ENCODE measurements around the gene RGMB. TPM values are rescaled to one million over a fixed set of nuclear protein-coding genes. Genes with fewer than 3 reads are reported as not detected.
A peak's percentile ranks its signal among the peaks of the same experiment; 100 is the strongest.

The RGMB gene
- polyA plus RNA-seq, 4 donors: 3.2 to 60.0 (median 29.7) TPM

DNA sequence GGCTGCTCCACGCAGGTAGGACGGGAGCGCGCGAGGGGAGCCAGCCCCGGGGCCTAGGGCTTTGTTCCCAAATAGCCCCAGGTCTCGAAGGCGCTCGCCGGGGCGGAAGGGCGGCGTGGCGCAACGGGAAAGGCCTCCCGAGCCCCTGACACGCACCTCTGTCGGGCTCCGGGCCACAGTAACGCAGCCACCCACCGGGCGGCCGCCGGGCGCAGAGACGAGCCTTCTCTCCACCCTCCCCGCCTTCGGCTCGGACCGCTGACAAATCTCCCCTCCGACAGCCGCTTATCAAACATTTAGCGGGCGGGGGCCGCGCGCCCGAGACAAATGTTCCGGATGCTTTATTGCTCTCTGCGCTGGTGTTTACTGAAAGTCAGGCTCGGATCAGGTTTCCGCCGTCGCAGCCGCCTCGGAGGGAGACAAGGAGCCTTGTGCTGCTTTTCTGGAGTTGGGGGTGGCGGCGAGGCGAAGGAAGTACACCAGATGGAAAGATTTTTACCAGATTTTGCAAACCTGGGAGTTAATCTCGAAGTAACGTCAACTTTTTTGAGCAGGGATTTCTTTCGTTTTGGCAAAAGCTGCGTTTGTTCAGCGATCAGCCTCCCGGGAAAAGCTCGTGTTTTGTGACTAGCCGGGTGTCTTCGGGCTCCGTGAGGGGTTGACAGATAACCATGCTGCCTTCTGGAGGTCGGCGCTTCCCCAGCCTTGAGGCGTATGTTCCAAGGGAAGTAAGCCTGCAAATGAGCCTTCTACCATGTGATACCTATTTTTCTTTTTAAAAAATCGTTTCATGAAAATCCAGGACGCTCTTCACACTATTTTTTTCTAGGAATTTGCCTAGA lies 950 bp downstream of the RGMB start:
- Histone ChIP-seq H3K4me1 (ENCODE audit: control insufficient read depth in 3 of 3, insufficient read depth in 2 of 3, low read depth in 1 of 3, low read length in 2 of 3) (peaks cover 0 to 7% (median 5%) of the 10 kb centered on the region in 3 donors), H3K4me3 (ENCODE audit: low read depth in 1 of 3, low read length in 3 of 3) (peak overlapping the region; percentile 79 to 99 (median 95)), H3K27me3 (ENCODE audit: control insufficient read depth in 3 of 3, insufficient read depth in 3 of 3, low read length in 3 of 3) (no peaks in the 10 kb centered on the region), H3K36me3 (ENCODE audit: control insufficient read depth in 3 of 3, insufficient read depth in 2 of 3, low read depth in 1 of 3, low read length in 3 of 3) (peaks cover 0 to 9% (median 0%) of the 10 kb centered on the region in 3 donors), H3K27ac (ENCODE audit: low read depth in 1 of 3, low read length in 2 of 3) (peak overlapping the region; percentile 75 to 98 (median 96)), H3K9me3 (ENCODE audit: control insufficient read depth in 2 of 2, insufficient read depth in 1 of 2, low read depth in 1 of 2, low read length in 1 of 2) (no peaks in the 10 kb centered on the region)
- FAIRE-seq (no peak), DNase-seq (peak; percentile 74 to 85)
- WGBS, 3 donors: 0 to 1% (median 1%) methylated on average over 62 to 64 of the region's 64 CpGs

DNA sequence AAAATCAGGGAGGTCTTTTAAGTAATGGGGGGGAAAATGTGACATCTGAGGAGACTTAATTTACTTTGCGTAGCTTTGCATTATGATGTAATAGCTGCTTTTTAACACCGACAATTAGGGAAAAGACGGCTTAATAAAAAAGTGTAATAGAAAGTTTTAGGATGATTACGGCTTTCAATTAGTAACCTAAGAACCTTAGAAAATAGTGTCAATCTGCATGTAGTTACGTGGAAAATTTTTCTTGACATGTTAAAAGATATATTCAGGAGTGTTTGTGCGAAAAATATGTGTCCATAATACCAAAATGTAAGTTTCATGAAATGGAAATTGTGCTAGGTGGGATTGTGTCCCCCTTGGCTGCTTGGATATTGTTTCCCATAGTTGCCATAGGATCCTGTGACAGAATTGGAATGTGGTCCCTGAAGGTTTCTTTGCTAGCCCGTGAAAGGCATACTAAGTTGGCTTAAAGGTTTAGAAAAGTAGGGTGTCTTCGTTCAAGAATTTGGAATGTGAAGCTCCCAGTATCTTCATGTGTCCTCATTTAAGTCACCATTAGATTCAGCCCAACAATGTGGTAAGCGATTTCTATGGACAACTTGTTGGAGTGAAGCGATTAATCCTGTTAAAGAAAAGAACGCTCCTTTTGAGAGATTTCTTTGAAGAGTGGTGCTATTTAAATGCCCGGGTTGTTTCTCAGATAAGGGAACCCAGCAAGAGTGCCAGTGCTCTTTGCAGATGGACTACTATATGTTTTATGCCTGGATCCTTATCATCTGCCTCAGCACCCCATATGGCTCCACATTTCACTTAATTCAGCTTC lies 2.0 kb downstream of the RGMB start:
- FAIRE-seq: no peak
- 13 to 50% (median 32%) methylated on average over 12 of the region's 12 CpGs for WGBS, 3 donors
- Histone ChIP-seq H3K27ac (ENCODE audit: low read depth in 1 of 3, low read length in 2 of 3) (peak overlapping the region in 1 of 3 donors; percentile 75), H3K36me3 (ENCODE audit: control insufficient read depth in 3 of 3, insufficient read depth in 2 of 3, low read depth in 1 of 3, low read length in 3 of 3) (peaks cover 0 to 13% (median 0%) of the 10 kb centered on the region in 3 donors), H3K27me3 (ENCODE audit: control insufficient read depth in 3 of 3, insufficient read depth in 3 of 3, low read length in 3 of 3) (no peaks in the 10 kb centered on the region), H3K4me1 (ENCODE audit: control insufficient read depth in 3 of 3, insufficient read depth in 2 of 3, low read depth in 1 of 3, low read length in 2 of 3) (peaks cover 0 to 12% (median 8%) of the 10 kb centered on the region in 3 donors), H3K9me3 (ENCODE audit: control insufficient read depth in 2 of 2, insufficient read depth in 1 of 2, low read depth in 1 of 2, low read length in 1 of 2) (no peaks in the 10 kb centered on the region), H3K4me3 (ENCODE audit: low read depth in 1 of 3, low read length in 3 of 3) (peak overlapping the region; percentile 35 to 99 (median 79))
- DNase-seq: peak in 1 of 2 donors; percentile 27

DNA sequence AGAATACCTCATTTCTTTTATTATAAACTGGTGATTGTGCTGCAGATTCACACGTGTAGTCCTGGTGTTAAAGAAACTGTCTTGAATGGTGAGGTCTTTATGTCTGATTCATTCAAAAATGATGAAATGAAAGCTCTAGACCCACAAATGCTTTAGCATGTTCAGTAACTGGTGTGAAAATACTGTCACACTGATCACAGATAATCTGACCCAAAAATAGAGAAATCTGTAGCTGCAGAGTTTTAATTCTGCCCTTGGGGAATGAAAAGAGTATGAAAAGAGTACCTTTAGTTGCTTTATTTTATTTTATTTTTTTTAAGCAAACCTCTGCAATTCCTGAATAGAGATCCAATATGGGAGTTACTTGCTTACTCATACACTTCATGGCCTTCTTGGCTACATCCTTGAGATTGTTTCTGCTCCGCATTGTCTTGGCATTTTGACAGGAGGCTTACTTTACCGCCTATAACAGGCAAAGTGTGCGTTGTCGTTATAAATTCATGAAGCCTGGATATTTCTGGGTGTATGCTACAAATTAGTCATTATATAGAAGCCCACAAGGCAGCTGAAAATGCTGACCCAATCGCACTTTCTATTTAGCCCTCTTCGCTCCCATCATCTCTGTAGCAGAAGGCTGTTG lies 2.7 kb downstream of the RGMB start:
- Histone ChIP-seq H3K4me3 (ENCODE audit: low read depth in 1 of 3, low read length in 3 of 3) (peak overlapping the region in 2 of 3 donors; percentile 79 to 99), H3K36me3 (ENCODE audit: control insufficient read depth in 3 of 3, insufficient read depth in 2 of 3, low read depth in 1 of 3, low read length in 3 of 3) (peaks cover 0 to 13% (median 0%) of the 10 kb centered on the region in 3 donors), H3K27me3 (ENCODE audit: control insufficient read depth in 3 of 3, insufficient read depth in 3 of 3, low read length in 3 of 3) (no peaks in the 10 kb centered on the region), H3K4me1 (ENCODE audit: control insufficient read depth in 3 of 3, insufficient read depth in 2 of 3, low read depth in 1 of 3, low read length in 2 of 3) (peaks cover 0 to 15% (median 8%) of the 10 kb centered on the region in 3 donors), H3K9me3 (ENCODE audit: control insufficient read depth in 2 of 2, insufficient read depth in 1 of 2, low read depth in 1 of 2, low read length in 1 of 2) (no peaks in the 10 kb centered on the region), H3K27ac (ENCODE audit: low read depth in 1 of 3, low read length in 2 of 3) (peak overlapping the region in 1 of 3 donors; percentile 75)
- FAIRE-seq: no peak
- peak; percentile 38 to 46 for DNase-seq
- 13 to 46% (median 30%) methylated on average over 7 of the region's 7 CpGs for WGBS, 3 donors

DNA sequence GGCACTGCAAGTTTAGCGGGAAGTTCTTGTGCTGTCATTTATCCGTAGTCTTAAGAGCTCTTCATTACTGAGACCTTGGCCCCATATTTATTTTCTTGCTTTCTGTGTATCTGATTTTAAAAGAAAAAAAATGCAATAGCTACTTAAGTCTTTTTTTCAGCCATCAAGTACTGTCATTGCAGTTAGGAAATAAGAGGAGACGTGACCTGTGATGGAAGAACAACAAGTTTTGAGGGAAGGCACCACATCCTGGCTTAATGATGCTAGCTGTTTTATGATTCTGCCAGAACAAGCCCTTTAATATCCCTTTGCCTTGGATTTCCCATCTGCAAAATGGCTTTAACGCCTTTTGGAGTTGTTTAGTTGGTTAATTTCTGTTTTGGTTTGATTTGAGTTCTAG lies 3.8 kb downstream of the RGMB start:
- DNase-seq: peak in 1 of 2 donors; percentile 12
- H3K36me3 ChIP-seq (ENCODE audit: control insufficient read depth in 3 of 3, insufficient read depth in 2 of 3, low read depth in 1 of 3, low read length in 3 of 3): peaks cover 0 to 13% (median 0%) of the 10 kb centered on the region in 3 donors
- peak overlapping the region in 2 of 3 donors; percentile 5 to 79 for H3K4me3 ChIP-seq (ENCODE audit: low read depth in 1 of 3, low read length in 3 of 3)
- H3K27ac ChIP-seq (ENCODE audit: low read depth in 1 of 3, low read length in 2 of 3): no peak overlapping the region
- no peak for FAIRE-seq
- H3K4me1 ChIP-seq (ENCODE audit: control insufficient read depth in 3 of 3, insufficient read depth in 2 of 3, low read depth in 1 of 3, low read length in 2 of 3): peaks cover 0 to 14% (median 8%) of the 10 kb centered on the region in 3 donors
- H3K9me3 ChIP-seq (ENCODE audit: control insufficient read depth in 2 of 2, insufficient read depth in 1 of 2, low read depth in 1 of 2, low read length in 1 of 2): no peaks in the 10 kb centered on the region
- WGBS, 3 donors: 19 to 63% (median 38%) methylated on average over 4 of the region's 4 CpGs
- no peaks in the 10 kb centered on the region for H3K27me3 ChIP-seq (ENCODE audit: control insufficient read depth in 3 of 3, insufficient read depth in 3 of 3, low read length in 3 of 3)

DNA sequence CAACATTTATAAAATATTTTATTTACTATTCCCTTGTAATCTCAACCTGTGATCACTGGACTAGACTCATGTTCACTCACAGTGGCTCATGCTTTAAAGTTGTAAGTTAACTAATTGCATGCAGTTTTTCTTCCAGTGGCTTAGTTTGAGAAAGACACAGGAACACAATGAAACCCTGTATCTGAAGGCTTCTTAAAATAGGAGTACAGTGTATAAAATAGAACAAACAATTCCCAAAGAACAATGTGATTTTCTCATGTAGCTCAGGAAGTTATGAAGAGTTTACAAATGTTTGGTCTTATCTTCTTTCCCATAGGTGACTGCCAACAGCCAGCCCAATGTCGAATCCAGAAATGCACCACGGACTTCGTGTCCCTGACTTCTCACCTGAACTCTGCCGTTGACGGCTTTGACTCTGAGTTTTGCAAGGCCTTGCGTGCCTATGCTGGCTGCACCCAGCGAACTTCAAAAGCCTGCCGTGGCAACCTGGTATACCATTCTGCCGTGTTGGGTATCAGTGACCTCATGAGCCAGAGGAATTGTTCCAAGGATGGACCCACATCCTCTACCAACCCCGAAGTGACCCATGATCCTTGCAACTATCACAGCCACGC lies 5.9 kb downstream of the RGMB start:
- Histone ChIP-seq H3K27me3 (ENCODE audit: control insufficient read depth in 3 of 3, insufficient read depth in 3 of 3, low read length in 3 of 3) (no peaks in the 10 kb centered on the region), H3K36me3 (ENCODE audit: control insufficient read depth in 3 of 3, insufficient read depth in 2 of 3, low read depth in 1 of 3, low read length in 3 of 3) (peaks cover 0 to 18% (median 0%) of the 10 kb centered on the region in 3 donors), H3K4me1 (ENCODE audit: control insufficient read depth in 3 of 3, insufficient read depth in 2 of 3, low read depth in 1 of 3, low read length in 2 of 3) (peaks cover 0 to 11% (median 8%) of the 10 kb centered on the region in 3 donors), H3K4me3 (ENCODE audit: low read depth in 1 of 3, low read length in 3 of 3) (peak overlapping the region in 1 of 3 donors; percentile 14), H3K27ac (ENCODE audit: low read depth in 1 of 3, low read length in 2 of 3) (peak overlapping the region in 2 of 3 donors; percentile 21 to 27), H3K9me3 (ENCODE audit: control insufficient read depth in 2 of 2, insufficient read depth in 1 of 2, low read depth in 1 of 2, low read length in 1 of 2) (no peaks in the 10 kb centered on the region)
- 14 to 62% (median 41%) methylated on average over 11 of the region's 11 CpGs for whole genome bisulfite sequencing, 3 donors
- DNase-seq (peak; percentile 56 to 80), FAIRE-seq (no peak)

DNA sequence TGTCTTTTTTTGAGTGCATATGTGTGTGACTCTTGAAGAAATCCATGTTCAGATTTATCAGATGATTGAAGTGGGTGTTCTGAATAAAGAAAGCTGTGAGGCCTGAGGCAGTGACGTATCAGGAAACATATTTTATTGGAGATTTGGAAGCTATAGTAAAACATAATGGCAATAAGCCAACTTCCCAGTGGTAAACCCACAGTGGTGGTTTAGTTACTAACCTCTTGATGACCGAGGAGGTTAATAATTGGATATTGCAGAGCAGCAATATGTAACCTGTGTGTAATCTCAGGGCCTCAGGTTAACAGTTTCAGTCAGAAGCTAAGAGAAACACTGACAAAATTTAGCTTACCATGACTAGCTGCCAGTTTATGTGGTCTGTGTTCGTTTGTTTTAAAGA lies 6.9 kb downstream of the RGMB start:
- Histone ChIP-seq H3K36me3 (ENCODE audit: control insufficient read depth in 3 of 3, insufficient read depth in 2 of 3, low read depth in 1 of 3, low read length in 3 of 3) (peaks cover 0 to 16% (median 0%) of the 10 kb centered on the region in 3 donors), H3K9me3 (ENCODE audit: control insufficient read depth in 2 of 2, insufficient read depth in 1 of 2, low read depth in 1 of 2, low read length in 1 of 2) (no peaks in the 10 kb centered on the region), H3K27ac (ENCODE audit: low read depth in 1 of 3, low read length in 2 of 3) (peak overlapping the region in 2 of 3 donors; percentile 21 to 23), H3K27me3 (ENCODE audit: control insufficient read depth in 3 of 3, insufficient read depth in 3 of 3, low read length in 3 of 3) (no peaks in the 10 kb centered on the region), H3K4me3 (ENCODE audit: low read depth in 1 of 3, low read length in 3 of 3) (no peak overlapping the region), H3K4me1 (ENCODE audit: control insufficient read depth in 3 of 3, insufficient read depth in 2 of 3, low read depth in 1 of 3, low read length in 2 of 3) (peaks cover 0 to 11% (median 9%) of the 10 kb centered on the region in 3 donors)
- 13 to 50% (median 25%) methylated on average over 3 of the region's 3 CpGs for WGBS, 3 donors
- DNase-seq (peak; percentile 46 to 67), FAIRE-seq (no peak)

DNA sequence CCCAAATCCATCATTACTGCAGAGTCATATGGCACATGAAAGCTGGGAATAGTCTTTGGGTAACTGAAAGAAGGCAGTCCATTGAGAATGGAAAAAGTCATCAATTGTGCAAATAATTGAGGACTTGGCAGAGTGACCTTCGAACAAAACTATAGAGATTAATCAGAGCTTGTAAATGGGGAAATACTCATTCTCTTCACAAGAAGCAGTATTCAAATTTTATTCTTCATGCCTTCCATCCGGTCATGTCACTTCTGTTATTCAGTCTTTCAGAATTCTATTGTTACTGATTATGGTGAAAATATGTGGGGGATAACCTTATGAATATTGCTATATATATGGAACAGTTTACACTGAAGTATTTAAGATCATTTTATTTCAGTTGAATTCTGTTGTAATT lies 8.1 kb downstream of the RGMB start:
- H3K9me3 ChIP-seq (ENCODE audit: control insufficient read depth in 2 of 2, insufficient read depth in 1 of 2, low read depth in 1 of 2, low read length in 1 of 2): no peaks in the 10 kb centered on the region
- FAIRE-seq (no peak), DNase-seq (no peak)
- 13 to 37% (median 23%) methylated on average over 2 of the region's 2 CpGs for WGBS, 3 donors
- no peaks in the 10 kb centered on the region for H3K27me3 ChIP-seq (ENCODE audit: control insufficient read depth in 3 of 3, insufficient read depth in 3 of 3, low read length in 3 of 3)
- no peak overlapping the region for H3K27ac ChIP-seq (ENCODE audit: low read depth in 1 of 3, low read length in 2 of 3)
- no peak overlapping the region for H3K4me3 ChIP-seq (ENCODE audit: low read depth in 1 of 3, low read length in 3 of 3)
- peaks cover 0 to 17% (median 11%) of the 10 kb centered on the region in 3 donors for H3K4me1 ChIP-seq (ENCODE audit: control insufficient read depth in 3 of 3, insufficient read depth in 2 of 3, low read depth in 1 of 3, low read length in 2 of 3)
- H3K36me3 ChIP-seq (ENCODE audit: control insufficient read depth in 3 of 3, insufficient read depth in 2 of 3, low read depth in 1 of 3, low read length in 3 of 3): peaks cover 0 to 16% (median 0%) of the 10 kb centered on the region in 3 donors

All from small intestine (tissue), 7 donors.